HL-60 (cell line): ENCODE measurements around the gene BTBD2.

Experiments used
- POLR2AphosphoS5 ChIP-seq: IDR thresholded peaks from 2 replicates; pipeline ENCODE4 v1.6.1; 2012; ENCODE audit warnings: low read depth
- TF ChIP-seq, protein P1 (sequence below): IDR thresholded peaks from one replicate; pipeline ENCODE4 v1.5.1; 2011; ENCODE audit warnings: low read length, control low read depth, inconsistent platforms; ENCODE audit not compliant: insufficient read depth

DNA sequence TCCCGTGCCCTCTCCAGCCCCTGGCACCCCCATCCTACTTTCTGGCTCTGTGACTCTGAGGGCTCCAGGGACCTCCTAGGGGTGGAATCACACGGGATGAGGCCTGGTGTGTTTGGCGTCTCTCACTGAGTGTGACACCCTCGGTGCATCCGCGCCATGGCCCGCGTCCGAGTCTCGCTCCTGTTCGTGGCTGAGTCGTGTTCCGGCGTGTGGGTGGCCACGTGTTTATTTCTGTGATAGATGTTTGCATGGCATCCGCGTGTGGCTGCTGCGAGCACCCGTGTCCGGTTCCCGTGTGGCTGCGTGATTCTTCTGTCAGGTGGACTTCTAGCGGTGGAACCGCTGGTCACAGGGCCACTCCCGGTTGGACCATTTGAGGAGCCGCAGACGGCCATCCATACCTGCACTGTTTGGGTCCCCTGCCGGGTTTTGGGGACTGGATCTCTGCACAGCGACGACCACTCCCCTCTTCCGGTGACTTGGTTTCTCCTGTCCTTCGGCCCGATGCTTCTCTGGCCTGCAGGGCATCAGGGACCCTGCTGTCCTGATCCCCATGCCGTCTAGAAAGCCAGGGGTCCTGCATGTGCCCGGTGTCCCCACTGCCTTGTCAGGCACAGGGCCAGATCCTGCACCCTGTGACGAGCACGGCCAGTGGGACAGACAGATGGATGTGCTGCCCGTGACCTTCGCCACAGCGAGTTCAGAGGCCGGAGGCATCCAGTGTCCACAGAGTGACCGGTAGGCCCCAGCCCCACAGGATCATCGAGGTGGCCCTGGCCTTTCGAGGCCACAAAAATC is 66.0 kb downstream of the BTBD2 start:
- TF ChIP-seq, protein P1, sequence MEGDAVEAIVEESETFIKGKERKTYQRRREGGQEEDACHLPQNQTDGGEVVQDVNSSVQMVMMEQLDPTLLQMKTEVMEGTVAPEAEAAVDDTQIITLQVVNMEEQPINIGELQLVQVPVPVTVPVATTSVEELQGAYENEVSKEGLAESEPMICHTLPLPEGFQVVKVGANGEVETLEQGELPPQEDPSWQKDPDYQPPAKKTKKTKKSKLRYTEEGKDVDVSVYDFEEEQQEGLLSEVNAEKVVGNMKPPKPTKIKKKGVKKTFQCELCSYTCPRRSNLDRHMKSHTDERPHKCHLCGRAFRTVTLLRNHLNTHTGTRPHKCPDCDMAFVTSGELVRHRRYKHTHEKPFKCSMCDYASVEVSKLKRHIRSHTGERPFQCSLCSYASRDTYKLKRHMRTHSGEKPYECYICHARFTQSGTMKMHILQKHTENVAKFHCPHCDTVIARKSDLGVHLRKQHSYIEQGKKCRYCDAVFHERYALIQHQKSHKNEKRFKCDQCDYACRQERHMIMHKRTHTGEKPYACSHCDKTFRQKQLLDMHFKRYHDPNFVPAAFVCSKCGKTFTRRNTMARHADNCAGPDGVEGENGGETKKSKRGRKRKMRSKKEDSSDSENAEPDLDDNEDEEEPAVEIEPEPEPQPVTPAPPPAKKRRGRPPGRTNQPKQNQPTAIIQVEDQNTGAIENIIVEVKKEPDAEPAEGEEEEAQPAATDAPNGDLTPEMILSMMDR: no peak
- no peak for TF ChIP-seq POLR2AphosphoS5
